ENCODE results near the gene DUSP1. TPM values are rescaled to one million over a fixed set of nuclear protein-coding genes. Genes with fewer than 3 reads are reported as not detected.

DUSP1 gene
- total and polyA plus RNA-seq, 2 donors from 2014 or later = 172 to 298 TPM

- peaks cover 0 to 6% (median 0%) of the 10 kb centered on the region in 3 donors for H3K4me1 ChIP-seq (ENCODE audit: control insufficient read depth in 2 of 3, insufficient read depth in 2 of 3, low read depth in 1 of 3, low read length in 3 of 3)
- H3K9ac ChIP-seq (ENCODE audit: low read length in 3 of 3) = no peak overlapping the region
- intact Hi-C loops (cut with DNase I) = no loop called here
- no peak overlapping the region for H3K4me3 ChIP-seq (ENCODE audit: low read length in 3 of 3)
- H3K27me3 ChIP-seq (ENCODE audit: control insufficient read depth, insufficient read depth, low read length) = no peaks in the 10 kb centered on the region
- FAIRE-seq (no peak), DNase-seq (peak in 1 of 5 donors; percentile 29)
- TF ChIP-seq CTCF (IDR thresholded peaks at IDR 0.05; ENCODE audit: borderline replicate concordance, extremely low read depth, insufficient read depth) = no peak
- H3K27ac ChIP-seq (ENCODE audit: low read depth in 2 of 2, low read length in 2 of 2) = no peak overlapping the region
- H3K9me3 ChIP-seq (ENCODE audit: control insufficient read depth in 2 of 3, insufficient read depth in 1 of 3, low read length in 3 of 3) = no peaks in the 10 kb centered on the region
- no peaks in the 10 kb centered on the region for H3K36me3 ChIP-seq (ENCODE audit: control insufficient read depth in 2 of 3, insufficient read depth in 3 of 3, low read length in 3 of 3)
Observed at GRCh38 chr5:172775326-172776234, 4.6 kb upstream of the DUSP1 start.

- FAIRE-seq (no peak), DNase-seq (peak in 1 of 5 donors; percentile 31)
- no peaks in the 10 kb centered on the region for H3K9me3 ChIP-seq (ENCODE audit: control insufficient read depth in 2 of 3, insufficient read depth in 1 of 3, low read length in 3 of 3)
- intact Hi-C loops (cut with DNase I) = no loop called here
- no peak overlapping the region for H3K27ac ChIP-seq (ENCODE audit: low read depth in 2 of 2, low read length in 2 of 2)
- no peak overlapping the region for H3K4me3 ChIP-seq (ENCODE audit: low read length in 3 of 3)
- H3K4me1 ChIP-seq (ENCODE audit: control insufficient read depth in 2 of 3, insufficient read depth in 2 of 3, low read depth in 1 of 3, low read length in 3 of 3) = peaks cover 0 to 6% (median 0%) of the 10 kb centered on the region in 3 donors
- peaks cover 0 to 5% (median under 1%) of the 10 kb centered on the region in 3 donors for H3K36me3 ChIP-seq (ENCODE audit: control insufficient read depth in 2 of 3, insufficient read depth in 3 of 3, low read length in 3 of 3)
- TF ChIP-seq CTCF (IDR thresholded peaks at IDR 0.05; ENCODE audit: borderline replicate concordance, extremely low read depth, insufficient read depth) = no peak
- no peaks in the 10 kb centered on the region for H3K27me3 ChIP-seq (ENCODE audit: control insufficient read depth, insufficient read depth, low read length)
- no peak overlapping the region for H3K9ac ChIP-seq (ENCODE audit: low read length in 3 of 3)
Observed at GRCh38 chr5:172774561-172775315, 3.7 kb upstream of the DUSP1 start.

- intact Hi-C loops (cut with DNase I) = no loop called here
- Histone ChIP-seq H3K4me1 (ENCODE audit: control insufficient read depth in 2 of 3, insufficient read depth in 2 of 3, low read depth in 1 of 3, low read length in 3 of 3) (peaks cover 0 to 8% (median 0%) of the 10 kb centered on the region in 3 donors), H3K4me3 (ENCODE audit: low read length in 3 of 3) (no peak overlapping the region), H3K36me3 (ENCODE audit: control insufficient read depth in 2 of 3, insufficient read depth in 3 of 3, low read length in 3 of 3) (peaks cover 6 to 15% (median 10%) of the 10 kb centered on the region in 3 donors), H3K27ac (ENCODE audit: low read depth in 2 of 2, low read length in 2 of 2) (peak overlapping the region in 1 of 2 donors; percentile 11), H3K9ac (ENCODE audit: low read length in 3 of 3) (no peak overlapping the region), H3K9me3 (ENCODE audit: control insufficient read depth in 2 of 3, insufficient read depth in 1 of 3, low read length in 3 of 3) (no peaks in the 10 kb centered on the region), H3K27me3 (ENCODE audit: control insufficient read depth, insufficient read depth, low read length) (no peaks in the 10 kb centered on the region)
- peak in 1 of 5 donors; percentile 40 for DNase-seq
- FAIRE-seq = no peak
- TF ChIP-seq CTCF (IDR thresholded peaks at IDR 0.05; ENCODE audit: borderline replicate concordance, extremely low read depth, insufficient read depth) = no peak
Observed at GRCh38 chr5:172773481-172774469, 2.8 kb upstream of the DUSP1 start.
